Nephron progenitor cell (in vitro differentiated cells): Measurements from ENCODE around the gene EPDR1.

Source experiments
- DNase-seq: peaks from one replicate; pipeline ENCODE4 v3.0.0; 2021
- H3K27ac Mint-ChIP-seq: 2 replicates; pipeline ENCODE4 v1.8.0; 2021; ENCODE audit warnings: mild to moderate bottlenecking, moderate library complexity, mixed read lengths
- H3K27me3 Mint-ChIP-seq: 2 replicates; pipeline ENCODE4 v1.8.0; 2021; ENCODE audit warnings: mild to moderate bottlenecking, low read depth, mixed read lengths; ENCODE audit not compliant: poor library complexity
- H3K36me3 Mint-ChIP-seq: 2 replicates; pipeline ENCODE4 v1.8.0; 2021; ENCODE audit warnings: low read depth, mixed read lengths
- H3K4me1 Mint-ChIP-seq: 2 replicates; pipeline ENCODE4 v1.8.0; 2021; ENCODE audit warnings: mixed read lengths
- H3K4me3 Mint-ChIP-seq: 2 replicates; pipeline ENCODE4 v1.8.0; 2021; ENCODE audit warnings: mild to moderate bottlenecking, moderate library complexity, mixed read lengths
- H3K9me3 Mint-ChIP-seq: 2 replicates; pipeline ENCODE4 v1.8.0; 2021; ENCODE audit warnings: mild to moderate bottlenecking, moderate library complexity, mixed read lengths
- TF ChIP-seq, protein P1 (sequence below): fragments of 200-600 bp; sonication (generic); IDR thresholded peaks from 2 replicates; pipeline ENCODE4 v1.5.0; 2021; ENCODE audit warnings: antibody characterized with exemption

The EPDR1 gene

DNA sequence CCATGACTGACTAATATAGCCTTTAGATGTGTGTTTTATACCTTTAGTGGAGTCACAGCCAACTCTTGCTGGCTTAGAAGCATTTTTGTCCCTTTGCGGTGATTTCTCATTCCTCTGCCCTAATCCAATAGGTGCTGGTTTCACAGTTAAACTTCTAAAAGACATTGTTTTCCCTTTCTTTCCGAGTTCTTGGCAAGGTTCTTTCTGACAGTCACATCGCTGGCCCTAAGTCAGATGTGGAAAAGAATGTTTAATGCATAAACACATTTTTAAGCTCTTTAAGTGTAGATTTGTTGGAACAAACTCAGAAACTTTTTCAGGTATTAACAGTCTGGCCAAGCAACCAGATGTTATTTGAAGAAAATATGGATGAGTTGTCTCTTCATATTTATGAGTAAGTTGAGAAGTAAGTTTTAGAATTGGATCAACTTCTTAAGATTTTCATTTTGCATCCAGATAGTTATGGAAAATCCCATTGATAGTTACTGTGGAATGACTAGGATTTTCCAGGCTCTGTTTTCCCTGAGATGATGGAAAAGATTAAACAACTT is 4.1 kb downstream of the EPDR1 start:
- peaks cover 25% of the 10 kb centered on the region for H3K27me3 Mint-ChIP-seq
- peaks cover 11% of the 10 kb centered on the region for H3K4me1 Mint-ChIP-seq
- H3K36me3 Mint-ChIP-seq: no peaks in the 10 kb centered on the region
- peaks cover 11% of the 10 kb centered on the region for H3K9me3 Mint-ChIP-seq
- no peak for DNase-seq
- TF ChIP-seq, protein P1, sequence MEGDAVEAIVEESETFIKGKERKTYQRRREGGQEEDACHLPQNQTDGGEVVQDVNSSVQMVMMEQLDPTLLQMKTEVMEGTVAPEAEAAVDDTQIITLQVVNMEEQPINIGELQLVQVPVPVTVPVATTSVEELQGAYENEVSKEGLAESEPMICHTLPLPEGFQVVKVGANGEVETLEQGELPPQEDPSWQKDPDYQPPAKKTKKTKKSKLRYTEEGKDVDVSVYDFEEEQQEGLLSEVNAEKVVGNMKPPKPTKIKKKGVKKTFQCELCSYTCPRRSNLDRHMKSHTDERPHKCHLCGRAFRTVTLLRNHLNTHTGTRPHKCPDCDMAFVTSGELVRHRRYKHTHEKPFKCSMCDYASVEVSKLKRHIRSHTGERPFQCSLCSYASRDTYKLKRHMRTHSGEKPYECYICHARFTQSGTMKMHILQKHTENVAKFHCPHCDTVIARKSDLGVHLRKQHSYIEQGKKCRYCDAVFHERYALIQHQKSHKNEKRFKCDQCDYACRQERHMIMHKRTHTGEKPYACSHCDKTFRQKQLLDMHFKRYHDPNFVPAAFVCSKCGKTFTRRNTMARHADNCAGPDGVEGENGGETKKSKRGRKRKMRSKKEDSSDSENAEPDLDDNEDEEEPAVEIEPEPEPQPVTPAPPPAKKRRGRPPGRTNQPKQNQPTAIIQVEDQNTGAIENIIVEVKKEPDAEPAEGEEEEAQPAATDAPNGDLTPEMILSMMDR: no peak
- H3K27ac Mint-ChIP-seq: no peak overlapping the region
- no peak overlapping the region for H3K4me3 Mint-ChIP-seq

DNA sequence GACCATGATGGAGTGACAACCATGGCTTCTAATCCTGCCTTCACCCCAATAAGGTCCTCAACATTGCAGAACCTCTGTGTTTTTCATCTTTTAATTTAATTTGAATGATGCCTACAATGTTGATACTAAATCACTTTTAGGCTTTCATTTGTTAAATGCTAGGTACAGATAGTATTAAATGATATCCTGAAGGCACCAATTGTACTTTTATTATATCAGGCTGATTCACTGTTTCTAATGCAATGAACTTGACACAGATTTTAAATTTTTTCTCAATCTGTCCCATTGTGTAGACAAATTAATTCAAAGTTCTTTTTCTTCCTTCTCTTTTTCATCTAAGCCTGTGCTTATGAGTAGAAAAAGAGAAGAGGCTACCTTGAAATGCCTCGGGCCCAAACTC is 5.2 kb downstream of the EPDR1 start:
- peaks cover 15% of the 10 kb centered on the region for H3K27me3 Mint-ChIP-seq
- no peak for DNase-seq
- peaks cover 5% of the 10 kb centered on the region for H3K4me1 Mint-ChIP-seq
- peaks cover 11% of the 10 kb centered on the region for H3K9me3 Mint-ChIP-seq
- no peaks in the 10 kb centered on the region for H3K36me3 Mint-ChIP-seq
- no peak overlapping the region for H3K27ac Mint-ChIP-seq
- TF ChIP-seq, protein P1: no peak
- no peak overlapping the region for H3K4me3 Mint-ChIP-seq

DNA sequence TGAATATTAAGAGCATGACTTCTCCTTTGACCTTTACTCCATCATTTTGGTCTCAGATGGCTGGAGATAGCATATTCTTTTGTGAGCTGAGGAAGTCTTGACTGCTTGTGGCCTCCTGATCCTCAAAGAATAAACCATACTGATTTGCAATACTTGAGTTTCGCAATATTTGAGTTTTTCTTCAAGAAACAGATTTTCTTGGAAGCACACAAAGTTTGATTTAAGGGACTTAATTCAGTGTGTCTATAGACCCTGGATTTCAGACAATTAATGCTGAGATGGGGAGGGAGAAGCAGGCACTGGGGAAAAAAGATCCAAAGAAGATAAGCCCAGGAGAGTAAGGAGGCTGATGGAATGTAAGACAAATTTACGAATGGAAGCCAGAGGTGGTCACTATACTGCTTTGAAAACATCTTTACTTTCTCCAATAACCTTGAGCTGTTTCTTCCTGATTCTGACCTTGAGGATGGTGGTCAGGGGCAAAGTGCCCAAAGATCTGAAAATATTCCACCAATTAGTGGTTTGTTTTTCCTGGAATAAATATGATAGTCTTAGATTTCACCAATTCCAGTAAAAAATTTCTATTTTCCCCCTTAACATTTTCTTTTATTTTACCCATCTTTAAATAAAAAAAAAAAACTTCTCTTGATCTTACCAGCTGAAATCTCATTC is 7.5 kb downstream of the EPDR1 start:
- DNase-seq: no peak
- H3K4me1 Mint-ChIP-seq: no peaks in the 10 kb centered on the region
- H3K27me3 Mint-ChIP-seq: no peaks in the 10 kb centered on the region
- no peak overlapping the region for H3K4me3 Mint-ChIP-seq
- H3K9me3 Mint-ChIP-seq: peaks cover 11% of the 10 kb centered on the region
- no peaks in the 10 kb centered on the region for H3K36me3 Mint-ChIP-seq
- no peak overlapping the region for H3K27ac Mint-ChIP-seq
- TF ChIP-seq, protein P1: no peak

DNA sequence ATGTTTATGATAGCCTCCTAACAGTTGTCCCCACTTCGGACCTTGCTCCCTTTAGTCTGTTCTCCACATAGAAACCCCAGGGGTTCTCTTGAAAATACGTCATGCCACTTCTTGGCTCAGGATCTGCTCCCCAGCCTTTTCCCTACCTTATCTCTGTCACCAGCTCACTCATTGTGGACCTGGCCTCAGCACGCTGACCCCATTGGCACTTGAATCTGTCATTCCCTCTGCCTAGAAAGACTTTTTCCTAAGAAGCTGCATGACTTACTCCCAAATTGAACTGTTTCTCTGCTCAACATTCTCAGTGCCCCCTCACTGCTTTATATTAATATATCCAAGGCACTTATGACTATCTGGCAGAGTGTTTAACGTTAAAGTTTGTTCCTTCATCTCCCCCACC is 8.4 kb downstream of the EPDR1 start:
- TF ChIP-seq, protein P1: no peak
- Mint-ChIP-seq H3K36me3 (no peaks in the 10 kb centered on the region), H3K9me3 (peaks cover 11% of the 10 kb centered on the region), H3K4me3 (no peak overlapping the region), H3K27me3 (no peaks in the 10 kb centered on the region), H3K4me1 (no peaks in the 10 kb centered on the region), H3K27ac (no peak overlapping the region)
- DNase-seq: no peak

DNA sequence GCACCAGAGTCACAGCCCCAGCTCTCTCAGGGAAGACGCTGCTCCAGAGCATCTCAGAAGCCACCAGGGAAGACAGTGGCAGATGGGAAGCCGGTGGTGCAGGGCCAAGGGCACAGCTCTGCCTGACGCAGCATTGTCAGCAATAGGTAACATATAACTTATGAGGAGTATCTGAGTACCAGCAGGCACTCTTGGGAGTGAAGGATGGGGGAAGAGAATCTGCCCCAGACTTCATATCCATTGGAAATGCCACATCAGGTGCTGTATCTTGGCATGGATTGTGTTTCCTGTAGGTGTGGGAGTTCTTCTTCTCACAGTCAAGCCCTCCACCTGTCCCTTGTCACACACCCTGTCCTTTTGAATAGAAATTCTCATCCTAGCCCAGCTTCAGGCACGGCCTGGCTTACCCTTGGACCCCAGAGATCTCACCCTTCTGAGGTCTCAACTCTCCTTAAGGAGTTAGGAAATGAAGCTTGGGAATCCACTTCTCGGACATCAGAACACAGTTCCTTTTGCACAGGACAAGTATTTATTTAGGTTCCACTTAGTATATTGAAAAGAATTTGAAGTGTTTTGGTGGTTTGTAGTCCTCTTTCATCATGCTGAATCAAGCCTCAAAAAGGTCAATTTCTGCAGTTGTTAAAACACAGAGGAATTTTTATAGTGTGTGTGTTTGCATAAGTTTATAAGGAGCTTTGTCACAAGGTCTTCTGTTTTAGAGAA is 9.9 kb downstream of the EPDR1 start:
- no peak overlapping the region for H3K4me3 Mint-ChIP-seq
- H3K36me3 Mint-ChIP-seq: no peaks in the 10 kb centered on the region
- TF ChIP-seq, protein P1: no peak
- no peaks in the 10 kb centered on the region for H3K27me3 Mint-ChIP-seq
- H3K9me3 Mint-ChIP-seq: peaks cover 2% of the 10 kb centered on the region
- DNase-seq: no peak
- no peak overlapping the region for H3K27ac Mint-ChIP-seq
- H3K4me1 Mint-ChIP-seq: no peaks in the 10 kb centered on the region
